HPDE6-E6E7 (cell line): ENCODE measurements around the gene BRK1.
"Not testable (repeated sequence)": the region's sequence is repeated elsewhere in the genome, so short reads cannot be mapped to it uniquely, and the experiment has no call there.

ENCODE experiments used
- DNase-seq: peaks from one replicate; pipeline ENCODE4 v3.0.0; 2011; ENCODE audit warnings: missing footprints; ENCODE audit errors: extremely low spot score

The BRK1 gene

GRCh38 chr3:10176150-10176549 lies 60.7 kb downstream of the BRK1 start:
- DNase-seq: not testable (repeated sequence)
